22Rv1 (cell line): ENCODE data around the gene COPB1.

Experiments used
- CTCF ChIP-seq: fragments of 450-650 bp; IDR thresholded peaks from 2 replicates; pipeline ENCODE4 v1.5.1; 2017; ENCODE audit warnings: mild to moderate bottlenecking
- ZFX ChIP-seq: fragments of 450-650 bp; IDR thresholded peaks from 2 replicates; pipeline ENCODE4 v1.6.1; 2017; ENCODE audit warnings: antibody characterized with exemption, borderline replicate concordance

- no peak for TF ChIP-seq CTCF
- no peak for TF ChIP-seq ZFX
Measured at GRCh38 chr11:14529951-14530350, 30.3 kb upstream of the COPB1 start.
